ENCODE data around the gene MCM8. TPM values are rescaled to one million over a fixed set of nuclear protein-coding genes. Genes with fewer than 3 reads are reported as not detected.

The MCM8 gene
- total RNA-seq, 1 donor from 2014 or later: 4.2 TPM

- Mint-ChIP-seq H3K4me3 (ENCODE audit: unreplicated experiment) (peak overlapping the region; percentile 91), H3K4me1 (ENCODE audit: low read depth) (peaks cover 28% of the 10 kb centered on the region), H3K36me3 (ENCODE audit: low read depth) (peaks cover 18% of the 10 kb centered on the region), H3K27ac (ENCODE audit: unreplicated experiment) (peak overlapping the region; percentile 67), H3K27me3 (ENCODE audit: low read depth) (no peaks in the 10 kb centered on the region), H3K9me3 (ENCODE audit: low read depth) (no peaks in the 10 kb centered on the region)
- TF ChIP-seq CTCF (IDR thresholded peaks at IDR 0.05): no peak
- DNase-seq (ENCODE audit: low spot score): no peak
Measured at GRCh38 chr20:6007529-6008103, 57.2 kb downstream of the MCM8 start.

- Mint-ChIP-seq H3K4me1 (ENCODE audit: low read depth) (peaks cover 28% of the 10 kb centered on the region), H3K36me3 (ENCODE audit: low read depth) (peaks cover 20% of the 10 kb centered on the region), H3K4me3 (ENCODE audit: unreplicated experiment) (peak overlapping the region; percentile 91), H3K27me3 (ENCODE audit: low read depth) (no peaks in the 10 kb centered on the region), H3K9me3 (ENCODE audit: low read depth) (no peaks in the 10 kb centered on the region), H3K27ac (ENCODE audit: unreplicated experiment) (peak overlapping the region; percentile 67)
- DNase-seq (ENCODE audit: low spot score): no peak
- TF ChIP-seq CTCF (IDR thresholded peaks at IDR 0.05): no peak
Measured at GRCh38 chr20:6008254-6008653, 57.8 kb downstream of the MCM8 start.

GRCh38 chr20:6012179-6012578, 61.7 kb downstream of the MCM8 start:
- Mint-ChIP-seq H3K36me3 (ENCODE audit: low read depth) (peaks cover 36% of the 10 kb centered on the region), H3K4me1 (ENCODE audit: low read depth) (peaks cover 22% of the 10 kb centered on the region), H3K27ac (ENCODE audit: unreplicated experiment) (no peak overlapping the region), H3K4me3 (ENCODE audit: unreplicated experiment) (no peak overlapping the region), H3K9me3 (ENCODE audit: low read depth) (no peaks in the 10 kb centered on the region), H3K27me3 (ENCODE audit: low read depth) (no peaks in the 10 kb centered on the region)
- no peak for DNase-seq (ENCODE audit: low spot score)
- no peak for TF ChIP-seq CTCF (IDR thresholded peaks at IDR 0.05)

GRCh38 chr20:6014017-6014416, 63.6 kb downstream of the MCM8 start:
- Mint-ChIP-seq H3K9me3 (ENCODE audit: low read depth) (no peaks in the 10 kb centered on the region), H3K4me3 (ENCODE audit: unreplicated experiment) (no peak overlapping the region), H3K36me3 (ENCODE audit: low read depth) (peaks cover 36% of the 10 kb centered on the region), H3K27me3 (ENCODE audit: low read depth) (no peaks in the 10 kb centered on the region), H3K4me1 (ENCODE audit: low read depth) (peaks cover 3% of the 10 kb centered on the region), H3K27ac (ENCODE audit: unreplicated experiment) (peak overlapping the region; percentile 1)
- no peak for DNase-seq (ENCODE audit: low spot score)
- no peak for TF ChIP-seq CTCF (IDR thresholded peaks at IDR 0.05)

- Mint-ChIP-seq H3K9me3 (ENCODE audit: low read depth) (no peaks in the 10 kb centered on the region), H3K27me3 (ENCODE audit: low read depth) (no peaks in the 10 kb centered on the region), H3K4me1 (ENCODE audit: low read depth) (peaks cover 3% of the 10 kb centered on the region), H3K36me3 (ENCODE audit: low read depth) (peaks cover 34% of the 10 kb centered on the region), H3K27ac (ENCODE audit: unreplicated experiment) (no peak overlapping the region), H3K4me3 (ENCODE audit: unreplicated experiment) (no peak overlapping the region)
- TF ChIP-seq CTCF (IDR thresholded peaks at IDR 0.05): no peak
- DNase-seq (ENCODE audit: low spot score): no peak
Measured at GRCh38 chr20:6014957-6015356, 64.5 kb downstream of the MCM8 start.
